GM19351 (cell line): ENCODE measurements around the gene FOXP2.
"Not testable (repeated sequence)": the region's sequence is repeated elsewhere in the genome, so short reads cannot be mapped to it uniquely, and the experiment has no call there.

Source experiments
- ATAC-seq: cut with Tn5 transposase; IDR thresholded peaks from one replicate; pipeline ENCODE4 v1.9.1; 2021; ENCODE audit warnings: mild to moderate bottlenecking, moderate library complexity; ENCODE audit not compliant: unreplicated experiment

Gene FOXP2

GRCh38 chr7:114414156-114415063, at the start of gene FOXP2:
Gene FOXP2, plus strand, starts transcription at chr7:114414815. Its CDS starts 11,697 bp downstream, at chr7:114426512.
- ATAC-seq, result peak; percentile 39

GRCh38 chr7:114365791-114366190, 48.8 kb upstream of the FOXP2 start:
- no peak for ATAC-seq

GRCh38 chr7:114368492-114368891, 46.1 kb upstream of the FOXP2 start:
- ATAC-seq, result no peak

- no peak for ATAC-seq
Measured at GRCh38 chr7:114369294-114369693, 45.3 kb upstream of the FOXP2 start.

GRCh38 chr7:114372619-114373018, 42.0 kb upstream of the FOXP2 start:
- no peak for ATAC-seq

GRCh38 chr7:114375907-114376306, 38.7 kb upstream of the FOXP2 start:
- ATAC-seq, result no peak

GRCh38 chr7:114383946-114384345, 30.7 kb upstream of the FOXP2 start:
- ATAC-seq, result not testable (repeated sequence)

GRCh38 chr7:114384346-114384745, 30.3 kb upstream of the FOXP2 start:
- not testable (repeated sequence) for ATAC-seq

- ATAC-seq, result no peak
Measured at GRCh38 chr7:114388021-114388420, 26.6 kb upstream of the FOXP2 start.

GRCh38 chr7:114392686-114393085, 21.9 kb upstream of the FOXP2 start:
- ATAC-seq, result no peak

GRCh38 chr7:114402876-114403635, 11.6 kb upstream of the FOXP2 start:
- no peak for ATAC-seq

- ATAC-seq, result peak; percentile 92
Measured at GRCh38 chr7:114405427-114405826, 9.2 kb upstream of the FOXP2 start.

- no peak for ATAC-seq
Measured at GRCh38 chr7:114409750-114410149, 4.9 kb upstream of the FOXP2 start.

GRCh38 chr7:114412548-114412947, 2.1 kb upstream of the FOXP2 start:
- ATAC-seq, result no peak

- no peak for ATAC-seq
Measured at GRCh38 chr7:114413761-114414155, 857 bp upstream of the FOXP2 start.

- ATAC-seq, result peak; percentile 2
Measured at GRCh38 chr7:114415064-114415989, 712 bp downstream of the FOXP2 start.

- ATAC-seq, result no peak
Measured at GRCh38 chr7:114416129-114416990, 1.7 kb downstream of the FOXP2 start.

- no peak for ATAC-seq
Measured at GRCh38 chr7:114417290-114417689, 2.7 kb downstream of the FOXP2 start.

GRCh38 chr7:114418117-114418516, 3.5 kb downstream of the FOXP2 start:
- ATAC-seq, result no peak
